ENCODE measurements around the gene GNAT1.

GNAT1 gene

DNA sequence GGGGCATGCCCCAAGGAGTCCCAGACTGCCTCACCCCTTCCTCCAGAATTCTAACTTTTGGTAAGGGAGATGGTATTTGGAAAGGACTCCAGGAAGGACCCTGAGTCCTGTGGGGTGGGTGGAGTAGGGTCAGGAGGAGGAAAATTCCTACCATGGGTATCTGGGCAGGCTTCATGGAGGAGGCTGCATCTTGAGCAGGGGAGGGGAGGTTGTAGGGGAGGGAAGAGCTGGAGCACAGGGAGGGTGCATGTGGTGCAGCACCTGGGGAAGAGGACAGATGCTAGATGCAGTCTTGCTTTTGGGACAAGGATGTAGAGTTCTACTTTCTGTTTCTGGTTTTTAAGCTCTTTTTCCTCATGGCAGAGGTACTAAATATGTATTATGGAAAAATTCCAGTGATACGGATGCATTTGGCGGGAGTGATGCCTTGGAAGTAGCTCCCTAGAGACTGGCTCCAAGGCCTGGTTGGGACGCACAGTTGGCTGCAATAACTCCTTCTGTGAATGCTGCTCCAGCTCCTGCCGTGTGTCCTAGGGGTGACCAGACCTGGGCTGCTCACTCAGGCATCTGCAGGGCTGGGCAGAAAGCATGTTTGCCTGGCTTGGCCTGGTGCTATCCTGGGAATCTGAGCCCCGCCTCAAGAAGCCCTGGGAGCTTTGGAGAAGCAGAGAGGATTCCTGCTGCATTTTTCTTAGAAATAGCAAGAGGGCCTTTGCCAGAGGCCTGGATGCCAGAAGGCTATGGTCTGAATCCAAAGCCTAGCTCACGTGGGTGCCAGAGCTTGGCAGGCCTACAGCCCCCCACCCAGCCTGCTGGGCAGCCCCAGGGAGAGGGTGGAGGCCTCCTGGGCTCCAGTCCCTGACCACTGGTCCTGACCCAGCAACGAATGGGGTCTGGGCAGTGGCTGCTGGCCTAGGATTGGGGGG is 26.2 kb upstream of the GNAT1 start:
- no peak for TF ChIP-seq POLR2A (IDR thresholded peaks at IDR 0.05; ENCODE audit: low read depth, low read length)
- no peak for FAIRE-seq
- no peak for DNase-seq (ENCODE audit: insufficient read length)

DNA sequence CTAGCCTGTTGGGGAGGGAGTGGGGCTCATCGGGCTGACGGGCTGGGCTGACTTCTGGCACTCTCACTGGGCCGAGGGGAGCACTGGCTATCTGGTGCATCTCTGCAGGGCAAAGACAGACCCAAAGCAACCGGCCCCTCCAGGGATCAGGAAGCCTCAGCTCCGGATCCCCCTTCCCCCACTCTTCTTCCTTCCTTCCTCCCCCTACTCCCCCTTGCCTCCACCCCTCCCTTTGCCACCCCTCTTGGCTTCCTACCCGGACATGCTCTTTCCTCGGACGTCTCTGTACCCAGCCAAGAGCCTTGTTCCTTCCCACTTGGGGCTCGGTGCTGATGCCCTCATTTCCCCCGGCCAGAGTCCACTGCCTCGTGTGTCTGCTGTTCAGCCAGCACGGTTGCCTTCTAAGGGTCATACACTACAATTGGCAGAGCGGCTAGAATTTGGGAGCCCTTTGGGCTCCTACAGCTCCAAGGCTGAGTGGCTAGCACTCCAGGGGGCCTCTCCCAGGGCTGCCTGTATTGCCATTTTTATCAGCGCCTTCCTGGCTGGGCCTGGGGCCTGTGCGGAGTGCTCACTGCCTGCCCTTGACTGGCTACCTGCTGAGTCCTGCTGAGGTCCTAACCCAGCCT is 25.4 kb upstream of the GNAT1 start:
- no peak for FAIRE-seq
- DNase-seq (ENCODE audit: insufficient read length): no peak
- TF ChIP-seq POLR2A (IDR thresholded peaks at IDR 0.05; ENCODE audit: low read depth, low read length): no peak
- no peak for TF ChIP-seq TAF1 (IDR thresholded peaks at IDR 0.05; ENCODE audit: borderline replicate concordance, low read depth, low read length)
- TF ChIP-seq POLR2AphosphoS5 (IDR thresholded peaks at IDR 0.05; ENCODE audit: low read depth, low read length): no peak

DNA sequence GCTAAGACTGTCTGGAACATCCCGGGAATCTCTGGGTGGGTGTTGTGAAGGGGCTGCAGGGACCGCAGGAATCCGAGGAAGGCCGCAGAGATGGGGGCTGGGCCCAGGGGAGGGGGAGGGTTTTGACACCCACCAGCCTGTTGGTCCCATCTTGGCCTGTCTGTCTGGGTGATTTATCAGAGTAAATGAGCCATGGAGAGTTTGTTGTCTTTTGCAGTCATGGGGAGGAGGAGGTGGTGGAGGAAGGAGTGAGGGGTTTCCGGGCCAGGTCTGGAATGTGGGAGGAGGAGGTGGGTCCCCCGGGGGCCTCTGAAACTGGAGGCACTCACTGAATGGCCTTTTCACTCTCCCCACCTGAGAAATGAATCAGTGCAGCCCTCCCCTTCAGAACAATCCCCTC is 24.8 kb upstream of the GNAT1 start:
- DNase-seq (ENCODE audit: insufficient read length): no peak
- TF ChIP-seq POLR2A (IDR thresholded peaks at IDR 0.05; ENCODE audit: low read depth, low read length) (no peak), POLR2AphosphoS5 (IDR thresholded peaks at IDR 0.05; ENCODE audit: low read depth, low read length) (no peak), TAF1 (IDR thresholded peaks at IDR 0.05; ENCODE audit: borderline replicate concordance, low read depth, low read length) (no peak)
- no peak for FAIRE-seq

DNA sequence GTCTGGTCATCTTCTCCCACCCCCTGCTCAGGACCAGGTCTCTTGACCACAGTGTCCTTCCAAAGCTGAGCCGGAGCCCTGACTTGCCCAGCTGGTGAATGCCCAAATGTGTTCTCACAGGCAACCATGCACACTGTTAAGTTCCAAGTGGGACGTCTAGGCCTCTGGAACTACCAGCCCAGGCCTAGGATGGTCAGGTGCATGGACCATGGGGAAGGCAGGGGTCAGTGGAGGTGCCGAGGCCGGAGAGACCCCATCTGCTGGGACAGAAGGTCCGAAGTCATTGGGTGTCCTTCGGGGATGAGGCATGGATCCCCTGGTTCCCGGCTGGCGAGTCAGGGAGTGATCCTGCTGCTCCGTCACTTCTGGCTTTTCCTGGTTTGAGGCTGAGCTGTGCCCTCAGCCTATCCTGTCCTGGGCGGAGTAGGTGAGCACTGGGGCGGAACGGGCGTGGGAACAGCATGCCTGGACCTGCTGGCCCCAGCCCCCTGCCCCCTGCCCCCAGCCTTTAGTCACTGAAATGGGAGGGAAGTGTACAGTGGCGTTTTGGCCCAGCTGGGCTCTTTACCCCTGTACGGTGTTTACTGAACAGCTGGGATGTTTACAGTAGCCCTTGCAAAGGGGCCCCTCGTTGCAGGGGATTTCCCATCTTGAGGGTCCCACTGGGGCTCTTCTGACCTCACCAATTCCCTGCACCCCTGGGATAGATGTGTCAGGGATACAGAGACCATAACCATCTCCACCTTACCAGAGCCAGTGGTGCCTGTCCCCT is 24.2 kb upstream of the GNAT1 start:
- TF ChIP-seq TAF1 (IDR thresholded peaks at IDR 0.05; ENCODE audit: borderline replicate concordance, low read depth, low read length): no peak
- TF ChIP-seq POLR2A (IDR thresholded peaks at IDR 0.05; ENCODE audit: low read depth, low read length): no peak
- FAIRE-seq (no peak), DNase-seq (ENCODE audit: insufficient read length) (no peak)

DNA sequence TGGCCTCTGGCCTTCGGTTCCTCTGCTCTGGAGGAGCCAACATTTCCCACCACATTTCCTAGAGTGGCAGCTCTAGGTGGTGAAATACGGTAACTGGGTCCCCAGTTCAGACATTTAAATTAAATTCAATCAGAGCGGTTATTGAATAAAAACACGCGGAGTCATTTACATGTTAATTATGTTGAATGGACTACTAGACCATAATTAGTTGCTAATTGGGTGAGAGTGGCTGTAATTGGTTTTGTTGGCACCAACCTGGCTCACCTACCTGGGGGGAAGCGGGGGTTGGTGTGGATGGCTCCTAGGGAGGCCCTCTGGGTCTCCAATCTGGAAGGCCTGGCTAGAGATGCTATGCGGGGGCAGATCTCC is 23.6 kb upstream of the GNAT1 start:
- DNase-seq (ENCODE audit: insufficient read length) (no peak), FAIRE-seq (no peak)

DNA sequence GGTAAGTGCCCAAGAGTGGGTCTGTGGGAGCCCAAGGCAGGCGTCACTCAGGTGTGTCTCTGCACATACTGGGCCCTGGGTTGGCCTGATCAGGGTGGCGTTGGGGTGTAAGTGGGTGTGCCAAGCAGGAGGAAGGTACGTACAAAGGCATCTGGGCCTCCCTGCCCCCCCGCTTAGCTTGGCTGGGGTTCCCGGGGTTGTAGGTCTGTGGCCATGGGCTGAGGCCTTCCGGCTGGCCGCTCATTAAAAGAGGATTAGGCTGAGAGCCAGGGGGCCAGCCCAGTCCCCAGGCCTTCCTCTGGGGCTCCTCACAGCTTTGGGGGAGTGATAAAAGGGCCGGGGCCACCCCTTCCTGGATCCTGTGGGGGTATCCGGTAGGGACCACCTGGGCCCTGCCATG is 23.0 kb upstream of the GNAT1 start:
- TF ChIP-seq POLR2AphosphoS5 (IDR thresholded peaks at IDR 0.05; ENCODE audit: low read depth, low read length) (no peak), TAF1 (IDR thresholded peaks at IDR 0.05; ENCODE audit: borderline replicate concordance, low read depth, low read length) (no peak), POLR2A (IDR thresholded peaks at IDR 0.05; ENCODE audit: low read depth, low read length) (no peak)
- FAIRE-seq (no peak), DNase-seq (ENCODE audit: insufficient read length) (no peak)

More for the DNA sequence above, 23.6 kb upstream of the GNAT1 start:
- no peak for TF ChIP-seq POLR2A (IDR thresholded peaks at IDR 0.05; ENCODE audit: low read depth, low read length)
- TF ChIP-seq TAF1 (IDR thresholded peaks at IDR 0.05; ENCODE audit: borderline replicate concordance, low read depth, low read length): no peak
- TF ChIP-seq POLR2AphosphoS5 (IDR thresholded peaks at IDR 0.05; ENCODE audit: low read depth, low read length): no peak

DNA sequence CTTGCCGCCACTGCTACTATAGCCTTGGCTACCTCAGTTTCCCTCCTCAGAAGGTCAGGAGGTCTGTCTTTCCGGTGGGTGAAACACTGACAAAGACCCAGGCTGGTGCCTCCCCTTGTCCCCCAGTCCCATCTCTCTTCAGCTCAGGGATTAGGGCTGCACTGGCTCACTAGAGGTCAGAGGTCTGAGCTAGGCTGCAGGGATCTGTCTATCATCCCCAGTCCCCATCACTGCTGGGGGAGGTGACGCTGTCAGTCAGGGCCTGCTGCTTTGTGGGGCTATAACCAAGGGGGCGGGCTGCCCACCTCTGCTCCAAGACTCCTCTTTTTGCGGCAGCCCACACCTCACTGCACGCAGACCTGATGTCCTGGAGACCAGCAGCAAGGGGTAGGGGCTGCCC is 22.6 kb upstream of the GNAT1 start:
- TF ChIP-seq TAF1 (IDR thresholded peaks at IDR 0.05; ENCODE audit: borderline replicate concordance, low read depth, low read length) (no peak), POLR2AphosphoS5 (IDR thresholded peaks at IDR 0.05; ENCODE audit: low read depth, low read length) (no peak), POLR2A (IDR thresholded peaks at IDR 0.05; ENCODE audit: low read depth, low read length) (no peak)
- FAIRE-seq: no peak
- no peak for DNase-seq (ENCODE audit: insufficient read length)

DNA sequence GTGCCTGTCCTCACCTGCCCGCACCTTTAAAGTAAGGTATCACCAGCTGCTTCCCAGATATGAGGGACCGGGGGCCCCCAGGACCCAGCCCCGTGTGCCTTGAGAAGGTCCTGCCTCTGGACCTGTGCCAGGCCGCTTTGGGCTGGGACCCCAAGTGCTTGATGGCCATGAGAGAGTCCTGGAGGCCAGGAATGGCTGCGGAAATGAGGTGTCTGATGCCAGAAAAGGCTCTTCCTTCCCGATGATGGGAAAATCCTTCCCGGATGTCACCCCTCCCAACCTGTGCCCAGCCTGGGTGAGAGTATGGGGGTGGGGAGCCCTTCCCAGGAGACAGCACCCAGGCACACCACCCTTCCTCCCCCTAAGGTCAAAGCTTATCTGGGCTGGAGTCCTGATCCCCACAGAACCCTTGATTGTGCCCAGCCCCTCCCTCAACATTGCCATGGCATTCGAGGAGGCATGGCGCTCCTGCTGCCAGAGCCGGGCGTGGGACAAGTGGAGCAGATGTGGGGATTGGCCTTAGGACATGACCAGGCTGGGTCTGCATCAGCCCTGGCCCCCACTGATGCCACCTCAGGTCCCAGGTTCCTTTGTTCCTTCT is 22.1 kb upstream of the GNAT1 start:
- FAIRE-seq (no peak), DNase-seq (ENCODE audit: insufficient read length) (no peak)
- no peak for TF ChIP-seq POLR2AphosphoS5 (IDR thresholded peaks at IDR 0.05; ENCODE audit: low read depth, low read length)
- no peak for TF ChIP-seq TAF1 (IDR thresholded peaks at IDR 0.05; ENCODE audit: borderline replicate concordance, low read depth, low read length)
- TF ChIP-seq POLR2A (IDR thresholded peaks at IDR 0.05; ENCODE audit: low read depth, low read length): no peak

DNA sequence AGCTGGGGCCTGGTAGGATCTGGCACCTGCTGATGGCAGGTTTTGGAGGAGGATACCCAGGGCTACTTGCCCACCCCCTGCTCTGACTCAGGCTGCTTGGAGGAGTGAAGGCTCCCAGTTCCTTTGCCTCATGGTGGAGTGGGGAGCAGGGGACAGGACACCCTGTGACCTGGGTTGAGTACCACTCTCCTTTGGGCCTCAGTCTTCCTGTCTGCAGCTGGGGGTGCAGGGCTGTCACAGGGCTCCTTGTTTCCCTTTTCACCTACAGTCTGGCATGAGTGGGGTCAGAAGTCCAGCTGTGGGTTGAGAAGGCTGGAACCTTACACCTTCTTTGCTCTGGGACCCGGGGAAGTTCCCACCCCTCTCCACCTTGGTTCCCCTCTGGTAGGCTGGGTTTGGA is 21.6 kb upstream of the GNAT1 start:
- no peak for TF ChIP-seq POLR2A (IDR thresholded peaks at IDR 0.05; ENCODE audit: low read depth, low read length)
- TF ChIP-seq POLR2AphosphoS5 (IDR thresholded peaks at IDR 0.05; ENCODE audit: low read depth, low read length): no peak
- TF ChIP-seq TAF1 (IDR thresholded peaks at IDR 0.05; ENCODE audit: borderline replicate concordance, low read depth, low read length): no peak
- FAIRE-seq (no peak), DNase-seq (ENCODE audit: insufficient read length) (no peak)

DNA sequence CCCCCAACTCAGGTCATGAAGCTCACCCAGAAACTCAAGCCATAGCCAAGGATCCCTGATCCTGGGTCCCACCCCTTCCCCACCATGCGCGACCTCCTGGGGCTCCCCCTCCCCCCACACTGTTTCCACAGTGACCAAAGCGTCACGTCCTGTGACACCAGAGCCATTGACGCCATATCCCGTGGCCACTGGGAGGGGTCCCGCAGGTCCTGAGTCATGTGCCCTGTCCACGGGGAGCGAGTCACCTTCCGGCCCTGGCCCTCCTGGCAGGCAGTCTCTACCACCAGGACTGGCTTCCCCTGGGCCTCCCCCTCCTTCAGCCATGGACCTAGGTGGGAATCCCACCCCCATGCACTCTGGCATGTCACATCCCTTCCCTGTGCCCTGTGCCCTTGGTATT is 20.7 kb upstream of the GNAT1 start:
- FAIRE-seq: no peak
- DNase-seq (ENCODE audit: insufficient read length): no peak

DNA sequence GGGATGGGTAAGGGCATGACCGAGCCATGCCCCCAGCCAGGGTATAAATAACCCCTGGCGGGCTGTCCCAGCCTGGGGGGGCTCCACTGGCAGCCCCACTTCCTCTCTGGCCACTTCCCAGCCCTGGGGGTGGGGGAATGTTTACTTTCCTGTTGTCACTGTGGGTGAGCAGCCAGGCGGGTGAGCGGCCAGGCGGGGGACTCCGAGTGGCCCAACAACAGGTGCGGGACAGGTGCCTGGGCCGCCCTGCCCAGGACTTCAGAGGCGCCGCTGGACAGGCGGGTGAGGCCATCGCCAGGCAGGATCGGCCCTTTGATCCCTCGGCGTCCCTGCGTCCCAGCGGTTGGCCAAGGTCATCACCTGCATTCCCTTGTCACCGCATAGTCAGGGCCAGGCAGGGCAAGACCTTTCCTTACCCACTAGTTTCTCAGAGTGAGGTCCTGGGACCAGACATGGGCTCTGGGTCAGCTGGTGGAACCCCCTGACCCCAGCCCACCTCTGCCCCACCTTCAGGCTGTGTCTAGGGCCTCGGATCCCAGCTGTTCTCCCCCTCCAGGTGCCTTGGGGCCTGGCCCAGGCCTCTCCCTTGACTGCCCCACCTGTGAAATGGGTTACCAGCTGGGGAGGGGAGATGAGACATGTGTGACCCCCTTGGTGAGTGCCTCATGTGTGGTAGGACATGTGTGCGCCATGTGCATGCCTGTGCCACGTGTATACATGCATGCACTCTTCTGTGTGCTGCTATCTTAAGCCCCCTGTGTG is 19.7 kb upstream of the GNAT1 start:
- TF ChIP-seq TAF1 (IDR thresholded peaks at IDR 0.05; ENCODE audit: borderline replicate concordance, low read depth, low read length): no peak
- no peak for TF ChIP-seq POLR2A (IDR thresholded peaks at IDR 0.05; ENCODE audit: low read depth, low read length)
- TF ChIP-seq POLR2AphosphoS5 (IDR thresholded peaks at IDR 0.05; ENCODE audit: low read depth, low read length): no peak
- no peak for FAIRE-seq
- no peak for DNase-seq (ENCODE audit: insufficient read length)

More for the DNA sequence above, 20.7 kb upstream of the GNAT1 start:
- TF ChIP-seq TAF1 (IDR thresholded peaks at IDR 0.05; ENCODE audit: borderline replicate concordance, low read depth, low read length) (no peak), POLR2A (IDR thresholded peaks at IDR 0.05; ENCODE audit: low read depth, low read length) (no peak), POLR2AphosphoS5 (IDR thresholded peaks at IDR 0.05; ENCODE audit: low read depth, low read length) (no peak)
